K562 (cell line): Measurements from ENCODE around the gene GTSE1. TPM values are rescaled to one million over a fixed set of nuclear protein-coding genes. Genes with fewer than 3 reads are reported as not detected.
A peak's percentile ranks its signal among the peaks of the same experiment; 100 is the strongest.

Source experiments
- ATAC-seq: fragments of 200-7000 bp; cut with Tn5 transposase; 3 replicates; pipeline ENCODE4 v1.9.1; 2020; ENCODE audit warnings: moderate library complexity
- BruUV-seq: library from RNA; stranded (reverse); fragments of 400-500 nt; replicated peaks from 2 replicates; lab custom pipeline; 2021; lab: Mats Ljungman, UMichigan
- CTCF ChIA-PET: fragments of 300-600 bp; formaldehyde crosslinking; extraction: SDS; loops from one replicate; lab custom pipeline; 2021; ENCODE audit warnings: low intra/inter-chr PET ratio; lab: Yijun Ruan, JAX
- POLR2A ChIA-PET: fragments of 300-600, 350-650 bp; sonication (Branson Sonifier 250); formaldehyde crosslinking; extraction: SDS; loops from one replicate; lab custom pipeline; 2021; ENCODE audit warnings: antibody characterized with exemption, inconsistent platforms; lab: Yijun Ruan, JAX
- DNase-seq, 4 experiments: peaks; one replicate each; pipeline versions ENCODE4 v3.0.0 to v3.0.0-alpha.2; 2011 to 2018; ENCODE audit warnings: low spot score in 3 of 4, mixed read lengths in 3 of 4; ENCODE audit errors: extremely low read depth in 1 of 4
- FAIRE-seq: peaks from 2 replicates; lab custom pipeline; 2011; peaks lifted over from hg19 to GRCh38; lab: Jason Lieb, UNC
- H2AFZ ChIP-seq: 2 replicates; pipeline ENCODE4 v1.6.0; 2011; ENCODE audit warnings: low read depth, low read length, control low read depth, inconsistent platforms
- H3K27ac ChIP-seq: fragments of 200-600 bp; 3 replicates; pipeline ENCODE4 v1.8.0; 2011; ENCODE audit warnings: low read depth, mild to moderate bottlenecking, control low read depth, inconsistent platforms, low read length, moderate library complexity, mixed read lengths; ENCODE audit errors: extremely low read depth
- H3K27me3 ChIP-seq, 2 experiments: fragments of 300-600 bp in 1 of 2; 2 replicates in 1 of 2; 3 replicates in 1 of 2; pipeline versions ENCODE4 v1.6.0 to v1.8.0; 2011; ENCODE audit warnings: inconsistent platforms in 2 of 2, low read length in 2 of 2, mild to moderate bottlenecking in 1 of 2, mixed read lengths in 1 of 2, moderate library complexity in 1 of 2; ENCODE audit not compliant: control insufficient read depth in 2 of 2, insufficient read depth in 2 of 2
- H3K36me3 ChIP-seq: fragments of 300-600 bp; 3 replicates; pipeline ENCODE4 v1.8.0; 2011; ENCODE audit warnings: mild to moderate bottlenecking, low read length, inconsistent platforms; ENCODE audit not compliant: control insufficient read depth, insufficient read depth
- H3K4me1 ChIP-seq, 2 experiments: fragments of 200-600 bp in 1 of 2; replicated peaks in 1 of 2; 2 replicates in 1 of 2; 3 replicates in 1 of 2; pipeline versions ENCODE4 v1.5.1 to v1.8.0; 2011; ENCODE audit warnings: inconsistent platforms in 2 of 2, low read length in 2 of 2, mild to moderate bottlenecking in 1 of 2, mixed read lengths in 1 of 2, moderate library complexity in 1 of 2; ENCODE audit not compliant: control insufficient read depth in 2 of 2, insufficient read depth in 2 of 2
- H3K4me2 ChIP-seq: 2 replicates; pipeline ENCODE4 v1.6.1; 2011; ENCODE audit warnings: low read length, control low read depth, inconsistent platforms, mixed read lengths; ENCODE audit not compliant: insufficient read depth
- H3K4me3 ChIP-seq: fragments of 200-600 bp; sonication (generic), shearing (Covaris generic); 2 replicates; pipeline ENCODE4 v1.5.1; 2016; ENCODE audit warnings: control low read depth, inconsistent platforms
- H3K79me2 ChIP-seq: fragments of 200-600 bp; 3 replicates; pipeline ENCODE4 v1.8.0; 2011; ENCODE audit warnings: low read length, inconsistent platforms; ENCODE audit not compliant: control insufficient read depth, insufficient read depth
- H3K9ac ChIP-seq, 2 experiments: 2 replicates each; pipeline versions ENCODE4 v1.6.0 to v1.6.1; 2011; ENCODE audit warnings: low read depth in 2 of 2, low read length in 2 of 2, control low read depth in 1 of 2, inconsistent platforms in 1 of 2, mild to moderate bottlenecking in 1 of 2, mixed read lengths in 1 of 2; ENCODE audit not compliant: insufficient read depth in 1 of 2
- H3K9me1 ChIP-seq: one replicate; pipeline ENCODE4 v1.6.0; 2011; ENCODE audit warnings: inconsistent platforms, mild to moderate bottlenecking, low read length, moderate library complexity; ENCODE audit not compliant: control insufficient read depth, insufficient read depth
- H3K9me3 ChIP-seq: replicated peaks from 2 replicates; pipeline ENCODE4 v1.5.1; 2011; ENCODE audit warnings: low read depth, low read length, inconsistent platforms; ENCODE audit not compliant: control insufficient read depth, insufficient read depth
- H4K20me1 ChIP-seq: replicated peaks from 2 replicates; pipeline ENCODE4 v1.6.1; 2011; ENCODE audit warnings: low read length, inconsistent platforms, mixed read lengths; ENCODE audit not compliant: control insufficient read depth, insufficient read depth
- CBX8 ChIP-seq: fragments of 200-600 bp; sonication (generic); IDR thresholded peaks from 2 replicates; pipeline ENCODE4 v1.6.1; 2012; ENCODE audit warnings: borderline replicate concordance, mixed run types, low read depth, mild to moderate bottlenecking, moderate library complexity, mixed read lengths, low read length, control low read depth, inconsistent platforms; ENCODE audit not compliant: poor library complexity, severe bottlenecking; ENCODE audit errors: extremely low read depth
- CTBP1 ChIP-seq: fragments of 450-650 bp; IDR thresholded peaks from 2 replicates; pipeline ENCODE4 v1.6.1; 2016; ENCODE audit warnings: borderline replicate concordance
- CTCF ChIP-seq, 3 experiments: IDR thresholded peaks in 2 of 3; conservative IDR thresholded peaks in 1 of 3; 2 replicates each; pipeline ENCODE4 v1.5.1; 2011 to 2012; ENCODE audit warnings: low read length in 3 of 3, mild to moderate bottlenecking in 3 of 3, control low read depth in 2 of 3, improper control_type of control experiment in 1 of 3, inconsistent platforms in 1 of 3, low read depth in 1 of 3, mixed read lengths in 1 of 3, moderate library complexity in 1 of 3; ENCODE audit not compliant: insufficient read depth in 2 of 3
- FOXA3 ChIP-seq, 2 experiments: fragments of 450-650 bp in 1 of 2; sonication (generic) in 1 of 2; formaldehyde crosslinking; IDR thresholded peaks in 1 of 2; conservative IDR thresholded peaks in 1 of 2; 2 replicates each; pipeline versions ENCODE4 v1.4.0 to v1.8.0; 2020 to 2022; ENCODE audit warnings: mild to moderate bottlenecking in 2 of 2, missing genetic modification reagents in 1 of 2
- NR2C2 ChIP-seq, 2 experiments: fragments of 200-800 bp in 1 of 2; sonication (Bioruptor generic) in 1 of 2; sonication (generic) in 1 of 2; formaldehyde crosslinking in 1 of 2; IDR thresholded peaks; 2 replicates each; pipeline versions ENCODE4 v1.6.1 to v1.8.0; 2016 to 2022; ENCODE audit warnings: mild to moderate bottlenecking in 1 of 2, missing compliant biosample characterization in 1 of 2, missing genetic modification characterization in 1 of 2, missing genetic modification reagents in 1 of 2
- RAD21 ChIP-seq, 2 experiments: fragments of 250-450 bp in 1 of 2; fragments of 450-650 bp in 1 of 2; sonication (Bioruptor Pico) in 1 of 2; formaldehyde crosslinking in 1 of 2; IDR thresholded peaks in 1 of 2; conservative IDR thresholded peaks in 1 of 2; 2 replicates each; pipeline versions ENCODE4 v1.4.0 to v1.8.0; 2020 to 2022; ENCODE audit warnings: mild to moderate bottlenecking in 2 of 2, moderate library complexity in 1 of 2
- SNAPC5 ChIP-seq: fragments of 250-450 bp; sonication (Bioruptor Pico); IDR thresholded peaks from 2 replicates; pipeline ENCODE4 v1.8.0; 2021; ENCODE audit warnings: moderate library complexity, mild to moderate bottlenecking, inconsistent platforms
- SRSF9 ChIP-seq: fragments of 200-400 bp; formaldehyde crosslinking; IDR thresholded peaks from 2 replicates; pipeline ENCODE4 v1.6.1; 2017; ENCODE audit warnings: low read depth, low read length, borderline replicate concordance
- TAL1 ChIP-seq: fragments of 450-650 bp; IDR thresholded peaks from 2 replicates; pipeline ENCODE4 v1.6.1; 2016; ENCODE audit warnings: mild to moderate bottlenecking
- ZNF316 ChIP-seq: fragments of 450-650 bp; IDR thresholded peaks from 2 replicates; pipeline ENCODE4 v1.6.1; 2016
- WGBS: fragments of 100-300 bp; shearing (Covaris generic); methylation state at CpG from one replicate; pipeline ENCODE4 v1.1.6; 2016; ENCODE audit warnings: low coverage, mixed read lengths; ENCODE audit not compliant: insufficient coverage; ENCODE audit errors: missing lambda C conversion rate; 5-methylcytosine and 5-hydroxymethylcytosine counted together
- in situ Hi-C: fragments of 300-500 bp; cut with MboI; formaldehyde crosslinking; loops from 4 replicates; pipeline ENCODE4 v1.15.0; 2018; ENCODE audit warnings: inconsistent platforms, mixed read lengths
- intact Hi-C: fragments of 100-400 bp; cut with micrococcal nuclease; formaldehyde crosslinking; loops from 2 replicates; pipeline ENCODE4 v1.14.2; 2022
- polyA plus RNA-seq, 8 experiments: library from polyadenylated mRNA; depleted of rRNA in 4 of 8; stranded (reverse) in 5 of 8; unstranded in 3 of 8; fragments of >200 nt; fragmentation: Nextera tagmentation in 2 of 8; fragmentation: Illumina TruSeq in 1 of 8; extraction: Ambion mirVana in 2 of 8; extraction: Trizol in 1 of 8; gene quantifications; 2 replicates each; pipeline versions ENCODE4 v1.2.1 to v1.2.3, GENCODE V29; 2011 to 2014; ENCODE audit warnings: inconsistent platforms in 1 of 8, missing spikeins in 1 of 8
- total RNA-seq, 7 experiments: library from RNA; depleted of rRNA in 6 of 7; stranded (reverse); fragments of >200 nt in 6 of 7; fragmentation: Illumina TruSeq in 2 of 7; extraction: Trizol in 2 of 7; gene quantifications; 2 replicates each; pipeline versions ENCODE4 v1.2.1 to v1.2.3, GENCODE V29; 2011 to 2021; ENCODE audit warnings: low replicate concordance in 1 of 7
- TF ChIP-seq, protein P1 (sequence below): sonication (generic); formaldehyde crosslinking; IDR thresholded peaks from 2 replicates; pipeline ENCODE4 v1.9.0; 2022; ENCODE audit warnings: mild to moderate bottlenecking, missing genetic modification reagents

GTSE1 gene
- total and polyA plus RNA-seq, 9 of the 15 experiments (the other 6 are each of a cell fraction or from before 2014, with no cell fraction given), result 2.5 to 22.5 (median 12.9) TPM

DNA sequence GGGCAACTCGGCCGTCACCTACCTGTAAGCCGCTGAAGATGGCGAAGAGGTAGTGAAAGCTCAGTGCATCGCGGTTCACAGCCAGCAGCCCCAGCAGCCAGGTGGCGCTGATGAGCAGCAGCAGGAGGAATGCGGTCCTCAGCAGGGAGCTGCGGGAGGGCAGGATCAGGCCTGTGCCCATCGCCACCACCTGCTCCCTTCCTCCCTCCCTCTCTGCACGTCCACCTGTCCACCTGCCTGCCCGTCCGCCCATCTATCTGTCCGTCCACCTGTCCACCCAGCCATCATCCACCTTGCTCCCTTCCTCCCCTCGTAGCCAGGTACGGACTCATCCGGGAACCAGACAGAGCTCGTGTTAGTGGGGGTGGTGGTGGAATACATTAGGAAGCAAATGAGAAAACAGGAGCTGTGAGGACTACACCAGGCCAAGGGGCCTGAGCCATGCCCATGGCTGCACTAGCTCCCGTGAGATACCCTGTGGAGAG, 71.1 kb downstream of the GTSE1 start (continued):
- TF ChIP-seq CTCF (IDR thresholded peaks at IDR 0.05 in 2 of 3, conservative IDR thresholded peaks at IDR 0.05 in 1 of 3; ENCODE audit: insufficient read depth in 2 of 3, low read depth in 1 of 3, low read length in 3 of 3) (peak; percentile 78 to 85 (median 81)), FOXA3 (CRISPR knock-in tag; conservative IDR thresholded peaks at IDR 0.05 in 1 of 2, IDR thresholded peaks at IDR 0.05 in 1 of 2) (no peak), CTBP1 (peak; percentile 26; the same call in 1 of the 2 replicates), SRSF9 (no peak), RAD21 (CRISPR knock-in tag; conservative IDR thresholded peaks at IDR 0.05 in 1 of 2, IDR thresholded peaks at IDR 0.05 in 1 of 2) (peak; percentile 46 to 78)

- DNase-seq (no peak), FAIRE-seq (no peak), ATAC-seq (no peak)
- Histone ChIP-seq H3K4me3 (no peak overlapping the region), H3K27me3 (peaks cover 0 to 35% of the 10 kb centered on the region in 2 experiments; a peak in 4 of 5 replicates), H4K20me1 (peaks cover 6% of the 10 kb centered on the region), H3K9me3 (no peaks in the 10 kb centered on the region), H3K79me2 (no peaks in the 10 kb centered on the region), H3K9ac (no peak overlapping the region), H3K4me2 (no peak overlapping the region), H3K9me1 (no peaks in the 10 kb centered on the region), H3K4me1 (peaks cover 0 to 32% of the 10 kb centered on the region in 2 experiments; a peak in 2 of 5 replicates), H3K36me3 (no peaks in the 10 kb centered on the region), H3K27ac (no peak overlapping the region), H2AFZ (no peak overlapping the region)
- in situ Hi-C loops, result loop anchor here (5.0 kb wide), 1 partner anchor 174 kb away; no protein-coding TSS in a partner anchor
- ChIA-PET CTCF (interaction anchor here (1.7 kb wide), 1 partner anchor 22 kb away, joined by 10 read pairs; no protein-coding TSS in a partner anchor), POLR2A (interaction anchor here (0.7 to 0.8 kb wide), 2 partner anchors 44 to 56 kb away, joined by 3 read pairs; no protein-coding TSS in a partner anchor)
- BruUV-seq, result no TSS peak
- WGBS, result 13% methylated on average over 6 of the region's 12 CpGs
- intact Hi-C loops, result no loop called here
- TF ChIP-seq NR2C2 (CRISPR knock-in tag; IDR thresholded peaks at IDR 0.05) (no peak), NR2C2 (tag; IDR thresholded peaks at IDR 0.05) (no peak), SNAPC5 (no peak), CBX8 (no peak), TAL1 (no peak), ZNF316 (no peak)
- TF ChIP-seq, protein P1, sequence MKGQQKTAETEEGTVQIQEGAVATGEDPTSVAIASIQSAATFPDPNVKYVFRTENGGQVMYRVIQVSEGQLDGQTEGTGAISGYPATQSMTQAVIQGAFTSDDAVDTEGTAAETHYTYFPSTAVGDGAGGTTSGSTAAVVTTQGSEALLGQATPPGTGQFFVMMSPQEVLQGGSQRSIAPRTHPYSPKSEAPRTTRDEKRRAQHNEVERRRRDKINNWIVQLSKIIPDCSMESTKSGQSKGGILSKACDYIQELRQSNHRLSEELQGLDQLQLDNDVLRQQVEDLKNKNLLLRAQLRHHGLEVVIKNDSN (CRISPR knock-in tag), result no peak
These were observed 71.8 kb downstream of the GTSE1 start for GRCh38 chr22:46368422-46368821.
